HL-60 (cell line): ENCODE measurements around the gene NGFR.

ENCODE experiments used
- CTCF ChIP-seq: IDR thresholded peaks from one replicate; pipeline ENCODE4 v1.5.1; 2011; ENCODE audit warnings: low read length, control low read depth, inconsistent platforms; ENCODE audit not compliant: insufficient read depth
- POLR2AphosphoS5 ChIP-seq: IDR thresholded peaks from 2 replicates; pipeline ENCODE4 v1.6.1; 2012; ENCODE audit warnings: low read depth
- REST ChIP-seq: IDR thresholded peaks from 2 replicates; pipeline ENCODE4 v1.6.1; 2012; ENCODE audit warnings: low read depth; ENCODE audit not compliant: insufficient replicate concordance

- TF ChIP-seq CTCF (no peak), POLR2AphosphoS5 (no peak), REST (no peak)
Measured at GRCh38 chr17:49523706-49524472, 28.8 kb downstream of the NGFR start.
